HG03521 (cell line): ENCODE measurements around the gene CCDC12.

Experiments
- ATAC-seq: cut with Tn5 transposase; IDR thresholded peaks from one replicate; pipeline ENCODE4 v1.9.1; 2021; ENCODE audit warnings: mild to moderate bottlenecking, moderate library complexity; ENCODE audit not compliant: unreplicated experiment

CCDC12 gene

DNA sequence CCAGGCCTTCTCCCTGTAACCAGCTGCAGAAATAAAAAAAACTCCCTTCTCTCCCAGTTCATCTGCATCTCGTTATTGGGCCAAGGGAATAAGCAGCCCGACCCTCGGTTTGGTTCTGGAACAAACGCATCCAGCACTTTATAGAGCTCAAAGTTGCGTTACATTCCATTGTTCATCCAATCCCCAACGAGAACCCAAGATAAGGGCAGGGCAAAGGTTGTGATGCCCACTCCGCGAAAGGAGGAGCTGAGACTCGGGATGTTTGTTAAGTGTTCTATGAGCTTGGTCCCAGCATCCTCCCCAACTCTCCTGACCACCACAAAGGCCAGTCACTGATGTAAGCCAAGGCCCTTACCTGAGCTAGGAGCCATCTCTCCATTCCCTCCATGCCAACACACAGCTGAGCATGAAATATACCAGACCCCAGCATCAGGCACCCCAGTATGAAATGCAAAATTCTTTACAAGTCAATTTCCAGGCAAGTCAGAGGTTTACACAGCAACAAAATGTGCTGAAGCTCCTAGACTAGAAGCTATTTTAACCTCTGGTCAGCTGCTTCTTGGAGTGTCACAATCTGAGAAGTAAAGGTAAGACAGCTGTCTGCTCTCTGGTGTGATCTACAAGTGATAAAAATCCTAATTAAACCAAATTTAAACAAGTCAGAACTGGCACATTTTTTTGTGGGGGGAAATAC, 17.9 kb downstream of the CCDC12 start:
- no peak for ATAC-seq

DNA sequence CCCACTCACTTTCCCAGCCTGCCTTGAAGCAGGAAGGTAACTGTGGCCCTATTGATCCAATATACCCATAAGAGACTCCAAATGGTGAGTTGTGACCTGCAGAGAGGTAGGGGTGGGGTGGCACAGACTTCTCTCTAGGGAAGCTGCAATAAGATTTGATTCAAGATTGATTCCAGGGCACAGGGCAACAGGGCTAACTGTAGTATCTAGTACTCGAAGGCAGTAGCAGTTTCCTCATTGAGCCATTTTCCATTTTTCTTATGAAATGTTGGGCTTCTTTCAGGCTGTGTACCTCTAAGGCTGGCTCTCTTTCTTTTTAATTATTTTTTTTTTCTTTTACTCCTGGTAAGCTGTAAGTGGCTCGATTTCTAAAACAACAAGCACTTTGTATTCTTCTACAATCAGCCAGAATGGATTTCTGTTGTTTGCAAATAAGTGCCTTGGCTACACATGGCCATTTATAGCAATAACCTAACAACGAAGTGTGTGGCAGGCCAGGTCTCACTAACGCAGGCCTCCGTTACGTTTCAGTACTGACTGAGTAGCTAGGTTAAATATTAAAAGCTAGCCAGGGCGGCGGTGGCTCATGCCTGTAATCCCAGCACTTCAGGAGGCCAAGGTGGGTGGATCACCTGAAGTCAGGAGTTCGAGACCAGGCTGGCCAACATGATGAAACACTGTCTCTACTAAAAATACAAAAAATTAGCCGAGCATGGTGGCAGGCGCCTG, 19.3 kb downstream of the CCDC12 start:
- ATAC-seq: no peak

GRCh38 chr3:46955801-46956259, 20.7 kb downstream of the CCDC12 start:
- no peak for ATAC-seq

GRCh38 chr3:46955157-46955556, 21.4 kb downstream of the CCDC12 start:
- no peak for ATAC-seq

DNA sequence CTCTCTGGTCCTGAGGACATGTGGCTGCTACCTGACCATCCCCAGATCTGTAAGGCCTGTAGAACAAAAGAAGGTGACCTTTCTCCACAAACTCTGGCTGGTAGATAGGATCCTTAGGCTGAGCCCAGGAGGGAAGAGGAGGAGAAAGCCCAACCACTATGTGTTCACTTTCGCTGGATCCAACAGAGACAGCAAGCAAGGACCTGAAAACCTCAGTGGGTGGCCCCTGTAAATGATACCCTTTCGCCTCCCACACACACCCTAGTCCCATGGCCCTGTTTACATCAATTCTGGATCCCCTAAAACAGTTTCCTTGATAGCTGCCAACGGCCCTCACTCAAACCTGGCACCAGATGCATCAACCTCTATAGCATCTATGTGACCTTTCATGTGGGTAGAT, 22.4 kb downstream of the CCDC12 start:
- ATAC-seq: no peak

- no peak for ATAC-seq
These were observed 23.1 kb downstream of the CCDC12 start for GRCh38 chr3:46953234-46954010.

GRCh38 chr3:46952813-46953212, 23.7 kb downstream of the CCDC12 start:
- no peak for ATAC-seq

DNA sequence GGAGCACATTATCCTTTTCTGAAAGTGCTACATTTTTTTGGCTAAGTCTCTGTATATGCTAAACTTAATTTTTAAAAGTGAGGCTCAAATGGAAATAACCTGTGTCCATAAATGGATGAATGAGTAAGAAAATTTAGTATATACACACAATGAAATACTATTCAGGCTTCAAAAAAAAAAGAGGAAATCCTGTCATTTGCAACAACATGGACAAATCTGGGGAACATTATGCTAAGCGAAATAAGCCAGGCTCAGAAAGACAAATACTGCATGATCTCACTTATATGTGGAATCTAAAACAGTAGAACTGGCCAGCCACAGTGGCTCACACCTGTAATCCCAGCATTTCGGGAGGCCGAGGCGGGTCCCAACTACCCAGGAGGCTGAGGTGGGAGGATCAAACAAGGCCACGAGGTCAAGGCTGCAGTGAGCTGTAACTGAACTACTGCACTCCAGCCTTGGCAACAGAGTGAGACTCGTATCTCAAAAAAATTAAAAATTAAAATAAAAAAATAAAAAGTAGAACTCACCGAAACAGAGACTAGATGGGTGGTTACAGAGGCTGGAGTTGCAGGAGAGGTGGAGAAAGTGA, 25.8 kb downstream of the CCDC12 start:
- ATAC-seq: no peak

GRCh38 chr3:46950177-46950576, 26.4 kb downstream of the CCDC12 start:
- no peak for ATAC-seq

GRCh38 chr3:46948830-46949671, 27.5 kb downstream of the CCDC12 start:
- peak; percentile 54 for ATAC-seq

DNA sequence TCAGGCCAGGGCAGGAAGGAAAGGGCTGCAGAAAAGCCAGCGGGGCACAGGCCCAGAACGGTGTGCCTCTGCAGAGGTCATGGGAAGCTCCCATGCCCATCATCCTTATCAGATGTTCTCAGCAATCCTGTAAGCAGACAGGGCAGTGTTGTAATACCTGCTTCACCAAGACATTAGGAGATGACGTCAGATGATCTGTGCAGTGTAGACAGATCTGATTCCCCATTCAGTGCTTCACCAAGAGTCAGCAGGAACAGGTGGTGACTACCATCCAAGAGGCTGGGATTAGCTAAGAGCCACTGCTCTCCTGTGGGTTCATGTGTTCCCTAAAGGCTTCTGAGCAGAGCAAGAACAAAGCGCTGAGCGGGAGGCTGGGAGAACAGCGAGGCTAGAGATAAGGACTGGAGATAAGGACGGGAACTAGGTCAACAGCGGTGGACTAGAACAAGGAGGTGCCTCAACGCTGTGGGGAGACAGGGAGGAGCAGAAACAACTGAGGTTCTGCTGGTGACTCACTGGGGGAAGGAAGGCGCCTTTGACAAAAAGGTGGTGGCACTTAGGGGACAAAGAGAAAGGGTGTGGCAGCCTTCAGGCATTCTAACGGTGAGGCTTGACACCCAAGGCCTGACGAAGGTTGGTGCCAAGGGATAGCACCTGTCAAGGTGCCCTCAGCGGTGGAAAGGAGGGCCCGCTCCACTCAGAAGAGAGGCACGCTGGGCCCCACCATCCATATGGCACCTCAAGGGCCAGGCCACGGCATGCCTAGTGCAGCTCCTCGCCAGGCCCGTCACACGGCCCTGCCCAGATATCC, 28.4 kb downstream of the CCDC12 start:
- no peak for ATAC-seq

- no peak for ATAC-seq
These were observed 29.0 kb downstream of the CCDC12 start for GRCh38 chr3:46947546-46947901.

- no peak for ATAC-seq
These were observed 29.5 kb downstream of the CCDC12 start for GRCh38 chr3:46946856-46947545.

GRCh38 chr3:46946416-46946815, 30.1 kb downstream of the CCDC12 start:
- ATAC-seq: no peak

DNA sequence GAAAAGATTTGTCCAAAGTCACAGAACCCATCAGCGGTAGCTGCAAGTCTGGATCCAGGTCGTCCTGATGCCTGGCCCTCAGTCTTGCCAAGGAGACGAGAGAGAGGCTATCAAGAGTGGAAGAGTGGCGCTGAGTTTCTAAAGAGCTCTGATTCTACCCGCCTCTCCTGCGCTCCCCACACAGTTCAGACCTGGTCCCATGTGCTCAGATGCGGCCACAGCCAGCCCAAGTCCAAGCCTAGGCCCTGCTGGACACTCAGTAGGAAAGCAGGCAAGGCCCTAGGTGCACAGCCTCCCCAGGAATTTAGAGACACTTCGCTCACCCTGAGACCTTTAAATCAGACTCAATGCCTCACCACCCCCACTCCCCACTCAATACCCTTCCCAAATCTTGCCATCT, 32.4 kb downstream of the CCDC12 start:
- ATAC-seq: no peak

GRCh38 chr3:46943237-46944187, 33.0 kb downstream of the CCDC12 start:
- ATAC-seq: no peak

GRCh38 chr3:46942481-46943236, 33.9 kb downstream of the CCDC12 start:
- no peak for ATAC-seq
